Fibroblast of lung (primary cell): ENCODE data around the gene NR1D1. TPM values are rescaled to one million over a fixed set of nuclear protein-coding genes. Genes with fewer than 3 reads are reported as not detected.

Experiments used
- DNase-seq, 2 donors: peaks; one replicate each; pipeline versions ENCODE4 v3.0.0 to v3.0.0-alpha.2; 2010; ENCODE audit warnings: low read depth in 2 of 2
- H2AFZ ChIP-seq: 2 replicates; pipeline ENCODE4 v1.5.1; 2012; ENCODE audit warnings: low read length, control low read depth, inconsistent platforms
- H3K27ac ChIP-seq: 2 replicates; pipeline ENCODE4 v1.5.1; 2011; ENCODE audit warnings: low read length, control low read depth; ENCODE audit not compliant: insufficient read depth
- H3K27me3 ChIP-seq: 2 replicates; pipeline ENCODE4 v1.5.1; 2011; ENCODE audit warnings: mild to moderate bottlenecking, low read length; ENCODE audit not compliant: control insufficient read depth, insufficient read depth
- H3K36me3 ChIP-seq: 2 replicates; pipeline ENCODE4 v1.5.1; 2011; ENCODE audit warnings: low read length; ENCODE audit not compliant: control insufficient read depth, insufficient read depth
- H3K4me1 ChIP-seq: 2 replicates; pipeline ENCODE4 v1.5.1; 2011; ENCODE audit warnings: low read length; ENCODE audit not compliant: control insufficient read depth, insufficient read depth; ENCODE audit errors: extremely low read depth
- H3K4me2 ChIP-seq: 2 replicates; pipeline ENCODE4 v1.5.1; 2011; ENCODE audit warnings: low read length, control low read depth; ENCODE audit not compliant: insufficient read depth; ENCODE audit errors: extremely low read depth
- H3K4me3 ChIP-seq, 4 experiments: fragments of 200-600 bp in 1 of 4; sonication (generic) in 1 of 4; replicated peaks in 1 of 4; 2 replicates each; pipeline ENCODE4 v1.5.1; 2011 to 2016; ENCODE audit warnings: low read length in 4 of 4, low read depth in 3 of 4, mild to moderate bottlenecking in 3 of 4, control low read depth in 2 of 4, inconsistent platforms in 1 of 4, mixed read lengths in 1 of 4; ENCODE audit not compliant: insufficient read depth in 1 of 4; ENCODE audit errors: control extremely low read depth in 1 of 4
- H3K79me2 ChIP-seq: 2 replicates; pipeline ENCODE4 v1.5.1; 2012; ENCODE audit warnings: mild to moderate bottlenecking, low read length, inconsistent platforms; ENCODE audit not compliant: control insufficient read depth, insufficient read depth
- H3K9ac ChIP-seq: 2 replicates; pipeline ENCODE4 v1.5.1; 2011; ENCODE audit warnings: mild to moderate bottlenecking, low read length, control low read depth; ENCODE audit not compliant: insufficient read depth
- H3K9me3 ChIP-seq: 2 replicates; pipeline ENCODE4 v1.5.1; 2012; ENCODE audit warnings: low read depth, low read length; ENCODE audit not compliant: control insufficient read depth, insufficient read depth
- H4K20me1 ChIP-seq: 2 replicates; pipeline ENCODE4 v1.5.1; 2011; ENCODE audit warnings: low read length; ENCODE audit not compliant: control insufficient read depth, insufficient read depth; ENCODE audit errors: extremely low read depth
- CTCF ChIP-seq, 2 donors: IDR thresholded peaks in 1 of 2; conservative IDR thresholded peaks in 1 of 2; 1 replicate in 1 of 2; 2 replicates in 1 of 2; pipeline ENCODE4 v1.5.1; 2011 to 2012; ENCODE audit warnings: low read length in 2 of 2, control low read depth in 1 of 2, inconsistent platforms in 1 of 2, low read depth in 1 of 2, mild to moderate bottlenecking in 1 of 2
- EZH2 ChIP-seq: IDR thresholded peaks from 2 replicates; pipeline ENCODE4 v1.5.1; 2012; ENCODE audit warnings: low read length, control low read depth, mild to moderate bottlenecking; ENCODE audit errors: missing control alignments
- polyA plus RNA-seq, 2 donors: library from polyadenylated mRNA; depleted of rRNA in 1 of 2; stranded (reverse) in 1 of 2; unstranded in 1 of 2; fragments of >200 nt; gene quantifications; 2 replicates each; pipeline ENCODE4 v1.2.1, GENCODE V29; 2011 to 2012; ENCODE audit warnings: missing spikeins in 1 of 2
- total RNA-seq: library from RNA; depleted of rRNA; stranded (reverse); fragments of >200 nt; gene quantifications from 2 replicates; pipeline ENCODE4 v1.2.1, GENCODE V29; 2014

NR1D1 gene
- total and polyA plus RNA-seq, 2 donors (not counting 1 experiment from before 2014, with no cell fraction given), result 3.3 to 5.3 TPM

GRCh38 chr17:40074871-40075200 is 25.6 kb downstream of the NR1D1 start:
- no peaks in the 10 kb centered on the region for H4K20me1 ChIP-seq
- TF ChIP-seq CTCF (conservative IDR thresholded peaks at IDR 0.05 in 1 of 2, IDR thresholded peaks at IDR 0.05 in 1 of 2; ENCODE audit: low read depth in 1 of 2, low read length in 2 of 2) (no peak), EZH2 (no peak)
- no peak overlapping the region for H3K27ac ChIP-seq
- H3K4me1 ChIP-seq, result peaks cover 28% of the 10 kb centered on the region
- H3K79me2 ChIP-seq, result peaks cover 4% of the 10 kb centered on the region
- no peaks in the 10 kb centered on the region for H3K9me3 ChIP-seq
- H3K9ac ChIP-seq, result no peak overlapping the region
- H3K36me3 ChIP-seq, result peaks cover 8% of the 10 kb centered on the region
- no peak overlapping the region for H3K4me3 ChIP-seq
- H3K4me2 ChIP-seq, result no peak overlapping the region
- no peak overlapping the region for H2AFZ ChIP-seq
- DNase-seq, result peak in 1 of 2 donors; percentile 43
- H3K27me3 ChIP-seq, result no peaks in the 10 kb centered on the region

GRCh38 chr17:40074175-40074512 is 26.2 kb downstream of the NR1D1 start:
- peaks cover 8% of the 10 kb centered on the region for H3K36me3 ChIP-seq
- no peak for TF ChIP-seq CTCF (conservative IDR thresholded peaks at IDR 0.05 in 1 of 2, IDR thresholded peaks at IDR 0.05 in 1 of 2; ENCODE audit: low read depth in 1 of 2, low read length in 2 of 2)
- TF ChIP-seq EZH2, result no peak
- peaks cover 34% of the 10 kb centered on the region for H3K4me1 ChIP-seq

GRCh38 chr17:40073454-40074174 is 26.8 kb downstream of the NR1D1 start:
- H3K79me2 ChIP-seq, result peaks cover 11% of the 10 kb centered on the region

More at GRCh38 chr17:40074175-40074512, 26.2 kb downstream of the NR1D1 start:
- Histone ChIP-seq H3K4me2 (no peak overlapping the region), H3K27me3 (no peaks in the 10 kb centered on the region), H3K9ac (no peak overlapping the region), H3K4me3 (no peak overlapping the region), H3K79me2 (peaks cover 9% of the 10 kb centered on the region), H3K9me3 (no peaks in the 10 kb centered on the region), H2AFZ (no peak overlapping the region), H4K20me1 (no peaks in the 10 kb centered on the region), H3K27ac (no peak overlapping the region)
- DNase-seq, result no peak

More at GRCh38 chr17:40073454-40074174, 26.8 kb downstream of the NR1D1 start:
- no peak overlapping the region for H3K9ac ChIP-seq
- no peaks in the 10 kb centered on the region for H3K9me3 ChIP-seq
- no peaks in the 10 kb centered on the region for H4K20me1 ChIP-seq
- TF ChIP-seq CTCF (conservative IDR thresholded peaks at IDR 0.05 in 1 of 2, IDR thresholded peaks at IDR 0.05 in 1 of 2; ENCODE audit: low read depth in 1 of 2, low read length in 2 of 2) (no peak), EZH2 (no peak)
- H3K4me2 ChIP-seq, result no peak overlapping the region
- H3K4me3 ChIP-seq, result no peak overlapping the region
- no peaks in the 10 kb centered on the region for H3K27me3 ChIP-seq
- H3K4me1 ChIP-seq, result peaks cover 39% of the 10 kb centered on the region
- no peak overlapping the region for H3K27ac ChIP-seq
- peaks cover 8% of the 10 kb centered on the region for H3K36me3 ChIP-seq
- DNase-seq, result no peak
- no peak overlapping the region for H2AFZ ChIP-seq
